GM21526 (cell line): ENCODE measurements around the gene RIOK3.
A peak's percentile ranks its signal among the peaks of the same experiment; 100 is the strongest.
"Not testable (repeated sequence)": the region's sequence is repeated elsewhere in the genome, so short reads cannot be mapped to it uniquely, and the experiment has no call there.

Source experiments
- ATAC-seq: cut with Tn5 transposase; IDR thresholded peaks from one replicate; pipeline ENCODE4 v1.9.1; 2021; ENCODE audit warnings: moderate library complexity; ENCODE audit not compliant: unreplicated experiment, low FRiP score

The RIOK3 gene

DNA sequence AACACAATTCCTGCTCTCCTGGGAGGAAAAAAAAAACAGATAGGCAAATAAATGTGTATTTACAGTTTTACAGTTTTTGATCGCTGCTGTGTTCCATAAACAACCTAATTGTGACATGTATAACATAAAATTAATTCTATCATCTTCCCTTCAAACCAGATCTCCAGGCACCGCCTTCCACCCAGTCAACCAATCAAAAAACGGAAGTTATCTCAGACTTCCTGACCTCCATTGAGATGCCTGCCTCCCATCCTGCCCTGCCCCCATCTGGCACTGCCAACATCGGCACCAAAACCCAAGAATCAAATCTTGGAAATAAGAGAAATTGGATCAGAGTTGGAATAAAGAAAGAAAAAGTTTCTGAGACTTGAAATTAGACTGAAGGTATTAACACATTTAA, 3.1 kb upstream of the RIOK3 start:
- no peak for ATAC-seq

DNA sequence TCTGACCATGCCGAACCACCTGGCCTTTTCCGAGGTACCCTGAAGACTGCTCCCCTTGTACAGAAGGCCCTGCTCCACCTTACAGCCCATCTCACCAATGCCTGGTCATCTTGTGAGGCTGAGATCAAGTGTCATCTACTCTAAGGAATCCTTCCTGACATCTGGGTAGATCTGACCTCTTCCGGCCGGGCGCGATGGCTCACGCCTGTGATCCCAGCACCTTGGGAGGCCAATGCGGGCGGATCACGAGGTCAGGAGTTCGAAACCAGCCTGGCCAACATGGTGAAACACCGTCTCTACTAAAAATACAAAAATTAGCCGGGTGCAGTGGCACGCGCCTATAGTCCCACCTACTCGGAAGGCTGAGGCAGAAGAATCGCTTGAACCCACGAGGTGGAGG, 2.1 kb upstream of the RIOK3 start:
- no peak for ATAC-seq

DNA sequence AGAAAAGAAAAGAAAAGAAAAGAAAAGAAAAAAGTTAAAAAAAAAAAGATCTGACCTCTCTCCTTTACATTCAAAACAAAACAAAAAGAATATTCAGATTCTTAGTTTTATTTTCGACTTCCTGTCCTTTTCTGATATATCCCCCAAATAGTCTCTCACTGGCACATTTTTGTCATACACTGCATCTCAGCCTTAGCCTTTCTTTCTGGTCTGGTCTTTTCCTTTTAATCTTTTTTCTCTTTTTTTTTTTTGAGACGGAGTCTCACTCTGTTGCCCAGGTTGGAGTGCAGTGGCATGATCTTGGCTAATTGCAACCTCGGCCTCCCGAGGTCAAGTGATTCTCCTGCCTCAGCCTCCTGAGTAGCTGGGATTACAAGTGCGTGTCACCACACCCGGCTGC, 1.6 kb upstream of the RIOK3 start:
- ATAC-seq: no peak

DNA sequence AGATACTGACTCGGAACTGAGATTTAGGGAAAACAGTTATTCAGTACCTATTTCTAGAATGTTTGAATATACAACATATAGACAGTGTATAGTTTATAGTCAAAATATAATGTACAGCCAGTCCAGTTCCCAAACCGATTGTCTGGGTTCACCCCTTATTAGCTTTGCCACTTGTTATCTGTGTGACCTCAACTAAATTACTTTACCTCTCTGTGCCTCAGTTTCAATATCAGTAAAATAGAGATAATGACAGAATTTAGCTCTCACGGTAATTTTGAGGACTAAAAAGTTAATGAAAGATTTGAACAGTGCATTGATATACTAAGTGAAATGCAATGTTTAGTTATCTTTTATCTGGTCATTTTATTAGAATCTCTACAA, 750 bp upstream of the RIOK3 start:
- no peak for ATAC-seq

DNA sequence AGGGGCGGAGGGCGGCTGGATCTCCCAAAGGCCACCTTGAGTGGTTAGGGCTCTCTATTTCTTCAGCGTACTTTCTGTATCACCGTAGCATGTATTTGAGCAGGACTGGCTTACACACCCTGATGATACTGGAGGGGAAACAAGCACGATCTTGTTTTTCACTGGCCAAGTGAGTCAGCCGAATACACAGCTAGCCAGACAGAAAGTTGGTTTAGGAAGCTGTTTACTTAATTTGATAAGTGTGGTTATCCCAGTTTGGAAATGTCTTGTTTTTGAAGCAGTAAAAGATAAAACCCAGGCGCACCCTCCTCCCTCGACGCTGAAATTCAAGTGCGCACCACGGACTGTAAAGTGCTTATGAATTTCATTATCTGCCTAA, 582 bp downstream of the RIOK3 start:
- ATAC-seq: no peak

DNA sequence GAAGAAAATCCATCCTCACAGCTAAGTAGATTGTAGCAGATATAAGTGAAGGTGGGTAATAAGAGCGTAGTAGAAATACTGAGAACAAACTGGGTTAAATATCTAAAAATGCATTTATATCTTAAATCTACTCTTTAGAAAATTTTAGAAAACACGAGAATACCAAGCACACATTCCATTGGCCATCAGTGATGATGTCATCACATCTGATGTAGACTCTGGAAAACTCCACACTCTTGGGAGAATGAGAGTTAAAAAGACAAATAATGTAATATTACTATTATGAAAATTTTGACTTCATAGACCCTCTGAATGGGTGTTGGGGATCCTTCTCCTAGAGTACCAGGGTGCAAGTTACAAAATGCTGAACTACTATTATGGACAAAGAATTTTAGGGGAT, 3.7 kb downstream of the RIOK3 start:
- no peak for ATAC-seq

DNA sequence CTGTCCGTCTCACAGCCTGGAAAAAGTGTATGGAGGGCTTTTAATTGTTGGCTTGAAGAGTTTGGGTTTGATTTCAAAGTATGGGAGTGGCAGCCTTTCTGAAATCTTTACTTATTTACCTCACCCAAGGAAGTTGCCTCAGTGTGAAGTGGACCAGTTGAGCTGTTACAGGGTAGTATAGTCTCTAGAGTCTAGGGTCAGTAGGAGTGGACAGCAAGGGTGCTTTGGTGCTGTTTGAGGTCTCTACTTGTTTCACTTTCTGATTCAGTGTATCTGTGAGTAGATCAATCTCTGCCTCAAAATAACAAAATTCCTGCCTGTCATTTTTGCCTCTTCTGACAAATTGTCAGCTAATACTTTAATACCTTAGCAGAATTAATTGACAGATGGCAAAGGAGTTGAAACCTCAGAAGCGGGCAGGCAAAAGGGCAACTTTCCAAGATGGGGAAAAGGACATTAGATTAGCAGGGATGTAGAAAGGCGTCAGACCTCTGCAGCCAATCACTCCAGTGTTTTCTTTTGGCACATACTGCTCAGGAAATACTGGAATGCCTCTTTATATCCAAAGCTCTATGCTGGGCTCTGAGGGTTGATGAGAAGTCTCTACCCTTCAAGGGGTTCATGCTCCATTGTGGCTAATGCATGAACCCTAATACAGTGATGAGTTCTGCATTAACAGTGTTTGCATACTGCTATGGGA, 5.9 kb downstream of the RIOK3 start:
- no peak for ATAC-seq

DNA sequence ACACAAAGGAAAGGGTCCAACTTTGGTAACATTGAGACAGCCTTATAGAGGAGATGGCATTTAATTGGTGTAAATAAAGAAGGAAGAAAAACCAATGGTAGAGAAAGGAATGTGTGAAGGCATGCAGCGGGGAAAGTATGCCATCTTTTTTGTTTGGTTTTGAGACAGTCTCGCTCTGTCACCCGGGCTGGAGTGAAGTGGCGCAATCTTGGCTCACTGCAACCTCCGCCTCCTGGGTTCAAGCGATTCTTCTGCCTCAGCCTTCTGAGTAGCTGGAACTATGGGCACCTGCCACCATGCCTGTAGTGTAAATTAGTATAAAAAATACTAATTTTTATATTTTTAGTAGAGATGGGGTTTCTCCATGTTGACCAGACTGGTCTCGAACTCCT, 6.4 kb downstream of the RIOK3 start:
- no peak for ATAC-seq

- ATAC-seq: no peak
These were observed 7.5 kb downstream of the RIOK3 start for GRCh38 chr18:23460285-23461273.

GRCh38 chr18:23462876-23463275, 9.8 kb downstream of the RIOK3 start:
- ATAC-seq: no peak

DNA sequence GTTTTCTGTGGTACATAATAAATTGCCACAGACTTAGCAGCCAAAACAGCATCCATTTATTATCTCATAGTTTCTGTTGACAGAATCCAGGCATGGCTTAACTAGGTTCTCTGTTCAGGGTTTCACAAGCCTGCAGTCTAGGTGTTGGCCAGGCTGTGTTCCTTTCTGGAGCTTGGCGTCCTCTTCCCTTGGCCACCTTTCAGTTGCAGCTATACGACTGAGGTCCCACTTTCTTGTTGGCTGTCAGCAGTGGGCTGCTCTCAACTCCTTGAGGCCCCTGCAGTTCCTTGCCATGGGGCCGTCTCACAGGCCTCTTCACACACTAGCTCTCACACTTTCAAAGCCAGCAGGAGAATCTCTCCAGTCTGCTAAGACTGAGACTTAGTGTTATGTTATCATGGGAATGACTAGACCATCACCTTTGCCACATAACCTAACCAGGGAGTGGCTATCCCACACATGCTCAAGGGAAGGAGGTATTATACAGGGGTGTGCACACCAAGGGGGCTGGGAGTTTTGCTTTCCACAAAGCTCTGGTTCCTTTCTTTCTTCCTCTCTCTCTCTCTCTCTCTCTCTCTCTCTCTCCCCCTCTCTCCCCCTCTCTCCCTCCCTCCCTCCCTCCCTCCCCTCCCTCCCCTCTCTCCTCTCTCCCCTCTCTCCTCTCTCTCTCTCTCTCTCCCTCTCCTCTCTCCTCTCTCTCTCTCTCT, 15.8 kb downstream of the RIOK3 start:
- no peak for ATAC-seq

- ATAC-seq: no peak
These were observed 17.7 kb downstream of the RIOK3 start for GRCh38 chr18:23470620-23471387.

DNA sequence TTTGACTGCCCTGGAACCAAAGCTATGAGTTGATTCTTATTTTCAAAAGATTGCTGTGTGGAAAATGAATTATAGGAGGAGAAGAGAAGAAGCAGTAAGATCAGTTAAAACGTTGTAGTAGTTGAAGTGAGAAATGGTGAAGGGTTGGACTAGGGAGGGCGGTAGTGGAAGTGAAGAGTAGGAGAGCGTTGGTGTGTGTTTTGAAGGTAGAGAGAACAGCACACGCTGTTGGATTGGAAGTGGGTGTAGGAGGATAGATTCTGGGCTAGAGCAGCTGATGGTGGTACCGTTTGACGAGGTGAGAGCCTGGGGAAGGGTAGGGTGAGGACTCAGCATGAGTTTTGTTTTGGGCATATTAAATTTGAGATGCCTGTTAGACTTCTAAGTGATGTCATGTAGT, 18.4 kb downstream of the RIOK3 start:
- ATAC-seq: no peak

GRCh38 chr18:23479829-23480505, 26.9 kb downstream of the RIOK3 start:
- no peak for ATAC-seq

GRCh38 chr18:23484561-23485182, 31.6 kb downstream of the RIOK3 start:
- no peak for ATAC-seq

DNA sequence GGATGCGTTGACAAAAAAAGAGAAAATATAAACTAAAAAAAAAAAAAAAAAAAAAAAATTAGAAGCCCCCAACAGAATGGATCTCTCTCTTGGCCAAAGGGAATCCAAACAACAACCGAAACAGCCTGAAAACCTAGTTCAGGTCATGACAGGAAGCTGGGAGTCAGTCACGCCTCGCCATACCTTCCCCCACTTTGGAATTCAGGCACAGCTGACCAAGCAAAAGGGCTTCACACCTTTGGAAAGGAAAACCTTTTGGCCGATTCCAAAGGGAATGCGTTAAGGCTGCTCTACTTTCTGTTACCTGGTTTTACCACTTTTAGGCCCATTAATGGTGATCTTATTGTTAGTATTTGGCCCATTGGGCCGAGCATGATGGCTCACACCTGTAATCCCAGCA, 32.3 kb downstream of the RIOK3 start:
- ATAC-seq: no peak

DNA sequence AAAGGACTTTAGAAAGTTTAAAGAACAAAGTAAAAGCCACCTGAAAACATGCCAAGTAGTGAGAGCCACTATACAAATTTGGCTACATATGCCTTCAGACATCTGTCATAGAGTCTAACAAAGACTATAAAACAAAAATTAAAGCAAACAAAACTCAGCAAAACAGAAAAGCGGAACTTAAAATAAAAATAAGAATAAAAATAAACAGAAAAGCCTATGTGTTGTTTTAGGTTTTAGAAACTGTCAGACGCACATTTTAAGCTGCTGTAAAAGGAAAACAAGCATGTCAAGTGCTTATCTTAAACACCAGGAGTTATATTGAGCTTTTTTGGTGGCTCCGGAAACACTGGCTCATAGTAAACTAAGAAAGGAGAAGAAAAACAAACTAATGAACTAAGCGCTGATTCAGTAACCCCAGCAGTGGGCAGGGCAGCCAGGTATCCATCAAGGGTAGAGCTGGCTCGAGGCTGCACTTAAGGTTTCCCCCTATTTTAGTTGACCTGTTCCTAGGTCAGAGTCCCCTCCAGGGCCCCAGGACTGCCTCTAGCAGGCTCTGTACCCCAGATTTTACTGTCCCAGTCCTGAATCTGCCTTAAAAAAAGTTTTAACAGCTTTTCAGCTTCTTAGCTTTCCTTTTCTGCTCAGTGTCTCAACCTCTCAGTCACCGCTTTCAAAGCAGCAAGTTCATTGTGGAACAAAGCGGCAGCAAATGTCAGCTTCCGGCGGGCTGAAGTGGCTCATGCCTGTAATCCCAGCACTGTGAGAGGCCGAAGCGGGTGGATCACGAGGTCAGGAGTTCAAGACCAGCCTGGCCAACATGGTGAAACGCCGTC, 34.9 kb downstream of the RIOK3 start:
- ATAC-seq: peak; percentile 62

DNA sequence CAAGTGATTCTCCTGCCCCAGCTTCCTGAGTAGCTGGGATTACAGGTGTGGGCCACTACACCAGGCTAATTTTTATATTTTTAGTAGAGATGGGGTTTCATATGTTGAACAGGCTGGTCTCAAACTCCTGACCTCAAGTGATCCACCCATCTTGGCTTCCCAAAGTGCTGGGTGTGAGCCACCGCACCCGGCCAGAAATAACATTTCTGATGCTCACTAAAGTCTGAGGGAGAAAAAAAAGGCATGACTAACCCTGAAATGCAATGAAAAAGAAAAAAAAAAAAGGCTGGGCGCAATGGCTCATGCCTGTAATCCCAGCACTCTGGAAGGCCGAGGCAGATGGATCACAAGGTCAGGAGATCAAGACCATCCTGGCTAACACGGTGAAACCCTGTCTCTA, 36.5 kb downstream of the RIOK3 start:
- ATAC-seq: not testable (repeated sequence)

DNA sequence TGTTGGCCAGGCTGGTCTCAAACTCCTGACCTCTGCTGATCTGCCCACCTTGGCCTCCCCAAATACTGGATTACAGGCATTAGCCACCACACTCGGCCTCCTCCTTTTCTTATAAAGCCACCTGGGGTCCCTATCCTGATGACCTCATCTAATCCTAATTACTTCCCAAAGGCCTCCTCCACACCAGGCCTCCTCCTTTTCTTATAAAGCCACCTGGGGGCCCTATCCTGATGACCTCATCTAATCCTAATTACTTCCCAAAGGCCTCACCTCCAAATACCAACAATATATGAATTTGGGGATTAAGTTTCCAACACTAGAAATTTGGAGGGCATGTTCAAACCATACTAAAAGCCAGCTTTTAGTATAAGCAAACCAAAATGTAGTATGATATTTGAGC, 40.6 kb downstream of the RIOK3 start:
- ATAC-seq: no peak
